Neuronal stem cell (in vitro differentiated cells): ENCODE data around the gene ADGRA1.

Experiments used
- DNase-seq: peaks from one replicate; pipeline ENCODE4 v3.0.0-alpha.2; 2013; ENCODE audit warnings: low spot score
- H2AFZ ChIP-seq: one replicate; pipeline ENCODE4 v1.6.1; 2013; ENCODE audit warnings: mild to moderate bottlenecking, low read length, inconsistent platforms
- H2AK5ac ChIP-seq: 2 replicates; pipeline ENCODE4 v1.6.1; 2013; ENCODE audit warnings: low read depth, mild to moderate bottlenecking, inconsistent platforms, low read length, moderate library complexity, mixed read lengths
- H2BK120ac ChIP-seq: 2 replicates; pipeline ENCODE4 v1.6.1; 2013; ENCODE audit warnings: low read depth, mild to moderate bottlenecking, inconsistent platforms, low read length, moderate library complexity, mixed read lengths
- H2BK12ac ChIP-seq: one replicate; pipeline ENCODE4 v1.6.1; 2013; ENCODE audit warnings: low read length, inconsistent platforms
- H2BK15ac ChIP-seq: 2 replicates; pipeline ENCODE4 v1.6.1; 2013; ENCODE audit warnings: mild to moderate bottlenecking, low read length, inconsistent platforms, mixed read lengths
- H2BK5ac ChIP-seq: one replicate; pipeline ENCODE4 v1.6.1; 2013; ENCODE audit warnings: inconsistent platforms, mild to moderate bottlenecking, low read length, moderate library complexity
- H3K14ac ChIP-seq: one replicate; pipeline ENCODE4 v1.6.1; 2013; ENCODE audit warnings: low read length, inconsistent platforms
- H3K18ac ChIP-seq: 2 replicates; pipeline ENCODE4 v1.6.1; 2013; ENCODE audit warnings: low read length, inconsistent platforms
- H3K23ac ChIP-seq: 2 replicates; pipeline ENCODE4 v1.6.1; 2013; ENCODE audit warnings: low read depth, mild to moderate bottlenecking, mixed read lengths, low read length, inconsistent platforms; ENCODE audit not compliant: poor library complexity
- H3K27ac ChIP-seq: replicated peaks from 3 replicates; pipeline ENCODE4 v1.5.1; 2013; ENCODE audit warnings: low read length, inconsistent platforms
- H3K27me3 ChIP-seq, 3 experiments: 2 replicates each; pipeline ENCODE4 v1.6.1; 2013; ENCODE audit warnings: low read length in 3 of 3, mild to moderate bottlenecking in 2 of 3, inconsistent platforms in 1 of 3, low read depth in 1 of 3, mixed read lengths in 1 of 3, moderate library complexity in 1 of 3; ENCODE audit not compliant: control insufficient read depth in 3 of 3, insufficient read depth in 3 of 3
- H3K36me3 ChIP-seq, 2 donors: replicated peaks in 1 of 2; 2 replicates each; pipeline ENCODE4 v1.6.1; 2013; ENCODE audit warnings: low read length in 2 of 2; ENCODE audit not compliant: control insufficient read depth in 2 of 2, insufficient read depth in 2 of 2
- H3K4ac ChIP-seq: 2 replicates; pipeline ENCODE4 v1.6.1; 2013; ENCODE audit warnings: inconsistent platforms, mild to moderate bottlenecking, low read length, moderate library complexity
- H3K4me1 ChIP-seq, 2 donors: 1 replicate in 1 of 2; 2 replicates in 1 of 2; pipeline ENCODE4 v1.6.1; 2013; ENCODE audit warnings: low read length in 2 of 2, low read depth in 1 of 2; ENCODE audit not compliant: control insufficient read depth in 2 of 2, insufficient read depth in 1 of 2
- H3K4me2 ChIP-seq: one replicate; pipeline ENCODE4 v1.6.1; 2013; ENCODE audit warnings: mild to moderate bottlenecking, low read length, inconsistent platforms; ENCODE audit not compliant: insufficient read depth, poor library complexity, severe bottlenecking
- H3K4me3 ChIP-seq, 2 donors: 2 replicates each; pipeline ENCODE4 v1.5.1; 2013; ENCODE audit warnings: low read length in 2 of 2, mild to moderate bottlenecking in 2 of 2, inconsistent platforms in 1 of 2, moderate library complexity in 1 of 2
- H3K79me1 ChIP-seq: one replicate; pipeline ENCODE4 v1.6.1; 2013; ENCODE audit warnings: low read depth, mild to moderate bottlenecking, inconsistent platforms, low read length, moderate library complexity
- H3K9ac ChIP-seq: one replicate; pipeline ENCODE4 v1.6.1; 2013; ENCODE audit warnings: mild to moderate bottlenecking, low read depth, low read length, inconsistent platforms; ENCODE audit not compliant: poor library complexity
- H3K9me3 ChIP-seq, 2 donors: replicated peaks in 1 of 2; 2 replicates each; pipeline versions ENCODE3 to v1.6.1; 2013; ENCODE audit warnings: low read length in 2 of 2, mild to moderate bottlenecking in 2 of 2, inconsistent platforms in 1 of 2, low read depth in 1 of 2, mixed read lengths in 1 of 2, moderate library complexity in 1 of 2; ENCODE audit not compliant: control insufficient read depth in 2 of 2, insufficient read depth in 1 of 2
- H4K8ac ChIP-seq: one replicate; pipeline ENCODE4 v1.6.1; 2013; ENCODE audit warnings: low read depth, mild to moderate bottlenecking, inconsistent platforms, low read length, moderate library complexity
- H4K91ac ChIP-seq: one replicate; pipeline ENCODE4 v1.6.1; 2013; ENCODE audit warnings: low read length, low read depth, mild to moderate bottlenecking, inconsistent platforms; ENCODE audit not compliant: poor library complexity
- WGBS, 2 donors: extraction: QIAGEN DNeasy Blood & Tissue Kit; methylation state at CpG; one replicate each; pipeline ENCODE4 v1.1.7; 2013; ENCODE audit warnings: missing lambda C conversion rate in 2 of 2, mixed read lengths in 1 of 2; ENCODE audit not compliant: insufficient read length in 2 of 2, insufficient replicate concordance in 1 of 2; ENCODE audit errors: extremely low coverage in 2 of 2; 5-methylcytosine and 5-hydroxymethylcytosine counted together

Gene ADGRA1

DNA sequence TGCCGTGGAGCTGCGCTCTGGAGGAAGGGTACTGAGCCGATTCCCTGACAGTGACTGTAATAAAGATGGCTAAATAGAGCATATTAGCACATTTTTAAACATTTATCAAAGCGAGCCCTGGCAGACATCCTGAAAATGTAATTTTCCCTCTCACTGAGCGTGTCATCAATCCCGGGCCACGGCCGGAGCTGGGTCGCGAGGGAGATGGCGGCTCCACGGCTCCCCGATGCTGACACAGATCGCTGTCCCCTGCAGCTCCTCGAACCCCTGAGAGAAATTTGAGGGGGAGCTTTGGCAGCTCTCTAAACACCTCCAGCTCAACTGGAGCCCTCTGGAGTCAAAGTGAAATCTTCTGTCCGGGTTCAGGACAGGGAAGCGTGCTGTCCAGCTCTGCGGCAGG lies 44.9 kb upstream of the ADGRA1 start:
- no peak overlapping the region for H3K23ac ChIP-seq
- no peak overlapping the region for H2BK5ac ChIP-seq
- no peak for DNase-seq
- H2AFZ ChIP-seq, result no peak overlapping the region
- no peak overlapping the region for H3K4me3 ChIP-seq
- no peak overlapping the region for H2BK120ac ChIP-seq
- no peak overlapping the region for H3K4me2 ChIP-seq
- H3K27me3 ChIP-seq, result peaks cover 0 to 58% (median 0%) of the 10 kb centered on the region in 3 experiments
- no peaks in the 10 kb centered on the region for H3K79me1 ChIP-seq
- H3K18ac ChIP-seq, result no peak overlapping the region
- H3K36me3 ChIP-seq, result peaks cover 0 to 2% of the 10 kb centered on the region in 2 donors
- peak overlapping the region; percentile 38 for H2BK15ac ChIP-seq
- H2AK5ac ChIP-seq, result peak overlapping the region; percentile 53
- no peak overlapping the region for H3K27ac ChIP-seq
- no peak overlapping the region for H4K8ac ChIP-seq
- H3K9ac ChIP-seq, result no peak overlapping the region
- no peak overlapping the region for H3K14ac ChIP-seq
- H2BK12ac ChIP-seq, result no peak overlapping the region
- no peak overlapping the region for H3K4ac ChIP-seq
- H4K91ac ChIP-seq, result no peak overlapping the region
- peaks cover 0 to 15% of the 10 kb centered on the region in 2 donors for H3K4me1 ChIP-seq
- no CpG with 5 or more reads among the region's 18 CpGs for WGBS, 2 donors
- peaks cover 0 to 6% of the 10 kb centered on the region in 2 donors for H3K9me3 ChIP-seq

DNA sequence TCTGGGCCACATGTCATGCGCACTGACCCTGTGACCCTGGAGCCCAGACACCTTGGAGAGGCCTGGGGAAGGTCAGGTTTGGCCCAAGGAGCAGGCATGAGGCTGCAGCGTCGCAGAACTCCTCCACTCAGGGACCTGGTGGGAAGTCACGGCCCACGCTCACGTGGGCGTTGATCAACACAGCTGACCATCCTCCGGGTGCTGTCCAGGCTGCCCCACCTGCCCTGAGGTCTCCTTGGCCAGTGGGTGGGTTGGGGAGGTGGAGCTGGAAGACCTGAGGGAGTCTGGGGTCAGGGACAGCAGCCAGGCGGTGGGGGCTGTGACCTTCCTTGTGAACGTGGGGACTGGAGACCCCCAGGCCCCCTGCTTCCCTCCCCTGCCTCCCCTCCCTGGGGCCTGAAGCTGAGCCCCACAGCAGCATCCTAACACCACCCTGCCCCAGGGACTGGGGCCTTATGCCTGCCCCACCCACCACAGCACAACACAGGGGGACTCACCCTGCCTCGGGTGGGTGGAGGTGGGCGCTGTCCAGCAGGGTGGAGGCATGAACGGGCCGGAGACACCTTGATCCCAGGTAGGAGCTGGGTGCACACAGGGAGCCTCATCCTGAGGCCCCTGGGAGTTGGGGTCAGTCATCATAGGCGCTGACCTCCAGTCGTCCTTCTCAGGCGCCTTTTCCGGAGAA lies 44.0 kb upstream of the ADGRA1 start:
- WGBS, 2 donors, result no CpG with 5 or more reads among the region's 18 CpGs

GRCh38 chr10:133044401-133044811 lies 43.3 kb upstream of the ADGRA1 start:
- no peak overlapping the region for H2BK12ac ChIP-seq
- DNase-seq, result no peak
- no peak overlapping the region for H2BK15ac ChIP-seq
- peak overlapping the region; percentile 58 for H3K23ac ChIP-seq
- H2AK5ac ChIP-seq, result peak overlapping the region; percentile 79
- no peak overlapping the region for H3K27ac ChIP-seq
- H3K79me1 ChIP-seq, result no peaks in the 10 kb centered on the region
- WGBS, 2 donors, result no CpG with 5 or more reads among the region's 19 CpGs
- H3K9me3 ChIP-seq, result peaks cover 0 to 6% of the 10 kb centered on the region in 2 donors
- peaks cover 0 to 2% of the 10 kb centered on the region in 2 donors for H3K36me3 ChIP-seq
- H3K4me1 ChIP-seq, result peaks cover 0 to 13% of the 10 kb centered on the region in 2 donors
- H3K9ac ChIP-seq, result no peak overlapping the region
- H3K4me3 ChIP-seq, result no peak overlapping the region
- H4K8ac ChIP-seq, result no peak overlapping the region
- no peak overlapping the region for H4K91ac ChIP-seq
- no peak overlapping the region for H3K4me2 ChIP-seq
- no peak overlapping the region for H2AFZ ChIP-seq
- peak overlapping the region; percentile 83 for H3K18ac ChIP-seq
- peak overlapping the region; percentile 7 for H2BK5ac ChIP-seq
- no peak overlapping the region for H2BK120ac ChIP-seq
- peaks cover 0 to 57% (median 0%) of the 10 kb centered on the region in 3 experiments for H3K27me3 ChIP-seq
- peak overlapping the region; percentile 8 for H3K14ac ChIP-seq
- no peak overlapping the region for H3K4ac ChIP-seq

More for the DNA sequence above, 44.0 kb upstream of the ADGRA1 start:
- Histone ChIP-seq H2AK5ac (no peak overlapping the region), H3K4me2 (no peak overlapping the region), H3K9me3 (peaks cover 0 to 6% of the 10 kb centered on the region in 2 donors), H3K4ac (no peak overlapping the region), H3K14ac (no peak overlapping the region), H2BK12ac (no peak overlapping the region), H2AFZ (no peak overlapping the region), H3K4me1 (peaks cover 0 to 13% of the 10 kb centered on the region in 2 donors), H3K4me3 (no peak overlapping the region), H3K9ac (peak overlapping the region; percentile 51), H3K79me1 (no peaks in the 10 kb centered on the region), H2BK5ac (peak overlapping the region; percentile 7), H2BK15ac (no peak overlapping the region), H3K27ac (no peak overlapping the region), H3K23ac (no peak overlapping the region), H4K8ac (no peak overlapping the region), H3K36me3 (peaks cover 0 to 2% of the 10 kb centered on the region in 2 donors), H4K91ac (no peak overlapping the region), H2BK120ac (no peak overlapping the region), H3K27me3 (peaks cover 0 to 58% (median 0%) of the 10 kb centered on the region in 3 experiments), H3K18ac (peak overlapping the region; percentile 53)
- DNase-seq, result no peak

- Histone ChIP-seq H3K23ac (peak overlapping the region; percentile 22), H3K4ac (peak overlapping the region; percentile 37), H3K36me3 (peaks cover 0 to 2% of the 10 kb centered on the region in 2 donors), H2BK120ac (peak overlapping the region; percentile 47), H3K4me3 (peak overlapping the region in 1 of 2 donors; percentile 71), H2AK5ac (peak overlapping the region; percentile 79), H2BK15ac (peak overlapping the region; percentile 37), H2BK12ac (peak overlapping the region; percentile 47), H3K79me1 (no peaks in the 10 kb centered on the region), H3K4me1 (peaks cover 0 to 13% of the 10 kb centered on the region in 2 donors), H2AFZ (no peak overlapping the region), H3K27ac (peak overlapping the region; percentile 16), H4K8ac (peak overlapping the region; percentile 70), H3K9me3 (peaks cover 0 to 6% of the 10 kb centered on the region in 2 donors), H4K91ac (peak overlapping the region; percentile 1), H3K18ac (peak overlapping the region; percentile 12), H2BK5ac (no peak overlapping the region), H3K9ac (peak overlapping the region; percentile 65), H3K27me3 (peaks cover 0 to 61% (median 0%) of the 10 kb centered on the region in 3 experiments), H3K14ac (peak overlapping the region; percentile 49), H3K4me2 (no peak overlapping the region)
- WGBS, 2 donors, result no CpG with 5 or more reads among the region's 26 CpGs
- no peak for DNase-seq
Observed at GRCh38 chr10:133045556-133046389, 42.0 kb upstream of the ADGRA1 start.
